ENCODE measurements around the gene CCR2. TPM values are rescaled to one million over a fixed set of nuclear protein-coding genes. Genes with fewer than 3 reads are reported as not detected.

The CCR2 gene
- total RNA-seq, 1 donor from 2014 or later, result not detected

DNA sequence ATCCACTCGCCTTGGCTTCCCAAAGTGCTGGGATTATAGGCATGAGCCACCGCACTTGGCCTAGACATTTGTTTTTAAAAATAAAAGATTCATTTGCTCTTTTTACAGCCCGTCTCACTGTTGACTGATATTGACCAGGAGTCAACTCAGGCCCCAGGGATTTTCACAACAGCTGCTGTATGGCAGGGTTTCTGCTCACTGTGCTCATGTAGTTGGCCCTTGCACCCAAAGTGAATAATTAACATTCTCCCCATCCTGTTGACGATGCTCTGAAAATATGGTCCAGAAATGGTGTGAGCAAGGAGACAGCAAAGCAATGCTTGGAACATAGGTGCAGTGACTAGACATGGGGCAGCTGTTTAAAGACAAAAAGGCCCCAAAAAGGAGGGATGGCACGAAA, 13.9 kb downstream of the CCR2 start:
- Mint-ChIP-seq H3K4me1 (ENCODE audit: low read depth) (no peaks in the 10 kb centered on the region), H3K4me3 (ENCODE audit: low read depth) (no peak overlapping the region), H3K36me3 (ENCODE audit: insufficient read depth) (no peaks in the 10 kb centered on the region), H3K9me3 (ENCODE audit: low read depth) (no peaks in the 10 kb centered on the region), H3K27ac (no peak overlapping the region), H3K27me3 (peaks cover 27% of the 10 kb centered on the region)
- TF ChIP-seq, protein P1, sequence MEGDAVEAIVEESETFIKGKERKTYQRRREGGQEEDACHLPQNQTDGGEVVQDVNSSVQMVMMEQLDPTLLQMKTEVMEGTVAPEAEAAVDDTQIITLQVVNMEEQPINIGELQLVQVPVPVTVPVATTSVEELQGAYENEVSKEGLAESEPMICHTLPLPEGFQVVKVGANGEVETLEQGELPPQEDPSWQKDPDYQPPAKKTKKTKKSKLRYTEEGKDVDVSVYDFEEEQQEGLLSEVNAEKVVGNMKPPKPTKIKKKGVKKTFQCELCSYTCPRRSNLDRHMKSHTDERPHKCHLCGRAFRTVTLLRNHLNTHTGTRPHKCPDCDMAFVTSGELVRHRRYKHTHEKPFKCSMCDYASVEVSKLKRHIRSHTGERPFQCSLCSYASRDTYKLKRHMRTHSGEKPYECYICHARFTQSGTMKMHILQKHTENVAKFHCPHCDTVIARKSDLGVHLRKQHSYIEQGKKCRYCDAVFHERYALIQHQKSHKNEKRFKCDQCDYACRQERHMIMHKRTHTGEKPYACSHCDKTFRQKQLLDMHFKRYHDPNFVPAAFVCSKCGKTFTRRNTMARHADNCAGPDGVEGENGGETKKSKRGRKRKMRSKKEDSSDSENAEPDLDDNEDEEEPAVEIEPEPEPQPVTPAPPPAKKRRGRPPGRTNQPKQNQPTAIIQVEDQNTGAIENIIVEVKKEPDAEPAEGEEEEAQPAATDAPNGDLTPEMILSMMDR (IDR thresholded peaks at IDR 0.05; ENCODE audit: unreplicated experiment), result no peak
- no peak for DNase-seq (ENCODE audit: low spot score, unreplicated experiment)

DNA sequence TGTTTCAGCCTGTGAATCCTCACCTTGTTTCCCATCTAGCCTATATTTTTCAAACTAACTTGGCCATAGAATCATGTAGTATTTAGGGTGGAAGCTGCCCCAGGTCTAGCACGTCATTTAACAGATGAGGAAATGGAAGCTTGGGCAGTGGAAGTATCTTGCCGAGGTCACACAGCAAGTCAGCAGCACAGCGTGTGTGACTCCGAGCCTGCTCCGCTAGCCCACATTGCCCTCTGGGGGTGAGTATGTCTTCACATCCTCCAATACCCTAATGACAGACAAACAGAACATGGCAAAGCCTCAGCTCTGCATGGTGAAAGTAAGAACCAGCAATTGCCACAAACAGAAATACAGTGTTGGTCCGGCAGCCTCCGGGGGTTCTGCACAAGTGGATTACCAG, 14.7 kb downstream of the CCR2 start:
- Mint-ChIP-seq H3K27ac (no peak overlapping the region), H3K27me3 (peaks cover 34% of the 10 kb centered on the region), H3K4me1 (ENCODE audit: low read depth) (no peaks in the 10 kb centered on the region), H3K36me3 (ENCODE audit: insufficient read depth) (no peaks in the 10 kb centered on the region), H3K9me3 (ENCODE audit: low read depth) (no peaks in the 10 kb centered on the region), H3K4me3 (ENCODE audit: low read depth) (no peak overlapping the region)
- no peak for DNase-seq (ENCODE audit: low spot score, unreplicated experiment)
- TF ChIP-seq, protein P1 (IDR thresholded peaks at IDR 0.05; ENCODE audit: unreplicated experiment), result peak; percentile 17

DNA sequence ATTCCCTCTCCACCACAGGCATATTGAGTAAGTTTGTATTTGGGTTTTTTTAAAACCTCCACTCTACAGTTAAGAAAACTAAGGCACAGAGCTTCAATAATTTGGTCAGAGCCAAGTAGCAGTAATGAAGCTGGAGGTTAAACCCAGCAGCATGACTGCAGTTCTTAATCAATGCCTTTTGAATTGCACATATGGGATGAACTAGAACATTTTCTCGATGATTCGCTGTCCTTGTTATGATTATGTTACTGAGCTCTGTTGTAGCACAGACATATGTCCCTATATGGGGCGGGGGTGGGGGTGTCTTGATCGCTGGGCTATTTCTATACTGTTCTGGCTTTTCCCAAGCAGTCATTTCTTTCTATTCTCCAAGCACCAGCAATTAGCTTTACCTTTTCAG, 15.2 kb downstream of the CCR2 start:
- Mint-ChIP-seq H3K27me3 (peaks cover 33% of the 10 kb centered on the region), H3K4me3 (ENCODE audit: low read depth) (no peak overlapping the region), H3K36me3 (ENCODE audit: insufficient read depth) (no peaks in the 10 kb centered on the region), H3K9me3 (ENCODE audit: low read depth) (no peaks in the 10 kb centered on the region), H3K27ac (no peak overlapping the region), H3K4me1 (ENCODE audit: low read depth) (no peaks in the 10 kb centered on the region)
- TF ChIP-seq, protein P1 (IDR thresholded peaks at IDR 0.05; ENCODE audit: unreplicated experiment), result no peak
- no peak for DNase-seq (ENCODE audit: low spot score, unreplicated experiment)

DNA sequence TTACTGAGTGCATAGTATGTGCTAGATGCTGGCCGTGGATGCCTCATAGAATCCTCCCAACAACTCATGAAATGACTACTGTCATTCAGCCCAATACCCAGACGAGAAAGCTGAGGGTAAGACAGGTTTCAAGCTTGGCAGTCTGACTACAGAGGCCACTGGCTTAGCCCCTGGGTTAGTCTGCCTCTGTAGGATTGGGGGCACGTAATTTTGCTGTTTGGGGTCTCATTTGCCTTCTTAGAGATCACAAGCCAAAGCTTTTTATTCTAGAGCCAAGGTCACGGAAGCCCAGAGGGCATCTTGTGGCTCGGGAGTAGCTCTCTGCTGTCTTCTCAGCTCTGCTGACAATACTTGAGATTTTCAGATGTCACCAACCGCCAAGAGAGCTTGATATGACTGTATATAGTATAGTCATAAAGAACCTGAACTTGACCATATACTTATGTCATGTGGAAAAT, 15.8 kb downstream of the CCR2 start:
- Mint-ChIP-seq H3K27me3 (peaks cover 36% of the 10 kb centered on the region), H3K9me3 (ENCODE audit: low read depth) (no peaks in the 10 kb centered on the region), H3K27ac (no peak overlapping the region), H3K36me3 (ENCODE audit: insufficient read depth) (no peaks in the 10 kb centered on the region), H3K4me1 (ENCODE audit: low read depth) (no peaks in the 10 kb centered on the region), H3K4me3 (ENCODE audit: low read depth) (no peak overlapping the region)
- TF ChIP-seq, protein P1 (IDR thresholded peaks at IDR 0.05; ENCODE audit: unreplicated experiment), result no peak
- no peak for DNase-seq (ENCODE audit: low spot score, unreplicated experiment)

DNA sequence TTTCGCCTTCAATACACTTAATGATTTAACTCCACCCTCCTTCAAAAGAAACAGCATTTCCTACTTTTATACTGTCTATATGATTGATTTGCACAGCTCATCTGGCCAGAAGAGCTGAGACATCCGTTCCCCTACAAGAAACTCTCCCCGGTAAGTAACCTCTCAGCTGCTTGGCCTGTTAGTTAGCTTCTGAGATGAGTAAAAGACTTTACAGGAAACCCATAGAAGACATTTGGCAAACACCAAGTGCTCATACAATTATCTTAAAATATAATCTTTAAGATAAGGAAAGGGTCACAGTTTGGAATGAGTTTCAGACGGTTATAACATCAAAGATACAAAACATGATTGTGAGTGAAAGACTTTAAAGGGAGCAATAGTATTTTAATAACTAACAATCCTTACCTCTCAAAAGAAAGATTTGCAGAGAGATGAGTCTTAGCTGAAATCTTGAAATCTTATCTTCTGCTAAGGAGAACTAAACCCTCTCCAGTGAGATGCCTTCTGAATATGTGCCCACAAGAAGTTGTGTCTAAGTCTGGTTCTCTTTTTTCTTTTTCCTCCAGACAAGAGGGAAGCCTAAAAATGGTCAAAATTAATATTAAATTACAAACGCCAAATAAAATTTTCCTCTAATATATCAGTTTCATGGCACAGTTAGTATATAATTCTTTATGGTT, 17.1 kb downstream of the CCR2 start, which contains the start of gene CCR5:
Gene CCR5 (plus strand): TSS at position 108 of the 680 bp plus-strand sequence. CDS start 1,957 bp downstream, outside the sequence.
- Mint-ChIP-seq H3K9me3 (ENCODE audit: low read depth) (no peaks in the 10 kb centered on the region), H3K27ac (no peak within 1 kb of the TSS), H3K4me1 (ENCODE audit: low read depth) (no peaks in the 10 kb centered on the region), H3K4me3 (ENCODE audit: low read depth) (no peak within 1 kb of the TSS), H3K27me3 (peaks cover 43% of the 10 kb centered on the region), H3K36me3 (ENCODE audit: insufficient read depth) (no peaks in the 10 kb centered on the region)
- TF ChIP-seq, protein P1 (IDR thresholded peaks at IDR 0.05; ENCODE audit: unreplicated experiment), result no peak
- DNase-seq (ENCODE audit: low spot score, unreplicated experiment), result no peak

Measured in progenitor cell of endocrine pancreas (in vitro differentiated cells).